Liver (tissue), 9 donors: ENCODE results near the gene IPMK. TPM values are rescaled to one million over a fixed set of nuclear protein-coding genes. Genes with fewer than 3 reads are reported as not detected.

Source experiments
- DNase-seq: peaks from one replicate; pipeline ENCODE4 v3.0.0-alpha.2; 2017; ENCODE audit warnings: low spot score
- H3K27ac ChIP-seq, 2 donors: one replicate each; pipeline ENCODE4 v1.7.0; 2013; ENCODE audit warnings: inconsistent platforms in 2 of 2, low read length in 2 of 2, control low read depth in 1 of 2, low read depth in 1 of 2, mild to moderate bottlenecking in 1 of 2
- H3K27me3 ChIP-seq, 4 donors: one replicate each; pipeline versions ENCODE4 v1.6.1 to v1.7.0; 2013; ENCODE audit warnings: low read length in 3 of 4, inconsistent platforms in 1 of 4, mild to moderate bottlenecking in 1 of 4, moderate library complexity in 1 of 4; ENCODE audit not compliant: control insufficient read depth in 4 of 4, insufficient read depth in 4 of 4
- H3K36me3 ChIP-seq, 4 donors: one replicate each; pipeline versions ENCODE4 v1.6.1 to v1.7.0; 2013; ENCODE audit warnings: low read length in 3 of 4, mild to moderate bottlenecking in 3 of 4, low read depth in 1 of 4, moderate library complexity in 1 of 4; ENCODE audit not compliant: control insufficient read depth in 4 of 4, insufficient read depth in 3 of 4
- H3K4me1 ChIP-seq, 4 donors: one replicate each; pipeline versions ENCODE4 v1.6.1 to v1.7.0; 2013; ENCODE audit warnings: low read length in 3 of 4, mild to moderate bottlenecking in 3 of 4, moderate library complexity in 1 of 4; ENCODE audit not compliant: control insufficient read depth in 4 of 4, insufficient read depth in 4 of 4
- H3K4me3 ChIP-seq, 3 donors: one replicate each; pipeline versions ENCODE4 v1.6.1 to v1.7.0; 2013; ENCODE audit warnings: low read length in 3 of 3, control low read depth in 1 of 3, low read depth in 1 of 3, mild to moderate bottlenecking in 1 of 3
- H3K9ac ChIP-seq, 2 donors: one replicate each; pipeline ENCODE4 v1.7.0; 2013; ENCODE audit warnings: low read length in 2 of 2, mild to moderate bottlenecking in 2 of 2, moderate library complexity in 2 of 2, control low read depth in 1 of 2, low read depth in 1 of 2
- H3K9me3 ChIP-seq, 4 donors: one replicate each; pipeline versions ENCODE4 v1.6.1 to v1.7.0; 2013; ENCODE audit warnings: low read length in 3 of 4; ENCODE audit not compliant: control insufficient read depth in 4 of 4
- ATF3 ChIP-seq: IDR thresholded peaks from 2 replicates; pipeline ENCODE4 v1.6.1; 2016; ENCODE audit warnings: antibody characterized with exemption
- CTCF ChIP-seq: fragments of 150-350 bp; IDR thresholded peaks from 2 replicates; pipeline ENCODE4 v1.5.1; 2017; ENCODE audit warnings: improper control_type of control experiment, low read depth, low read length; ENCODE audit not compliant: missing input control
- EGR1 ChIP-seq, 2 donors: IDR thresholded peaks; 2 replicates each; pipeline ENCODE4 v1.6.1; 2016 to 2018; ENCODE audit warnings: antibody characterized with exemption in 2 of 2, low read depth in 2 of 2
- FOXA1 ChIP-seq: IDR thresholded peaks from 2 replicates; pipeline ENCODE4 v1.6.1; 2016; ENCODE audit warnings: antibody characterized with exemption
- FOXA2 ChIP-seq: IDR thresholded peaks from 2 replicates; pipeline ENCODE4 v1.6.1; 2016; ENCODE audit warnings: antibody characterized with exemption
- GABPA ChIP-seq, 2 donors: IDR thresholded peaks in 1 of 2; conservative IDR thresholded peaks in 1 of 2; 2 replicates each; pipeline ENCODE4 v1.6.1; 2016; ENCODE audit warnings: antibody characterized with exemption in 2 of 2, mild to moderate bottlenecking in 1 of 2, moderate library complexity in 1 of 2
- HNF4A ChIP-seq, 2 donors: conservative IDR thresholded peaks; 2 replicates each; pipeline ENCODE4 v1.6.1; 2016; ENCODE audit warnings: antibody characterized with exemption in 2 of 2, mild to moderate bottlenecking in 2 of 2
- HNF4G ChIP-seq: IDR thresholded peaks from 2 replicates; pipeline ENCODE4 v1.6.1; 2016; ENCODE audit warnings: antibody characterized with exemption
- JUND ChIP-seq, 2 donors: IDR thresholded peaks; 2 replicates each; pipeline ENCODE4 v1.6.1; 2016; ENCODE audit warnings: antibody characterized with exemption in 2 of 2
- MAX ChIP-seq: IDR thresholded peaks from 2 replicates; pipeline ENCODE4 v1.6.1; 2016; ENCODE audit warnings: antibody characterized with exemption
- NR2F2 ChIP-seq: IDR thresholded peaks from 2 replicates; pipeline ENCODE4 v1.6.1; 2016; ENCODE audit warnings: antibody characterized with exemption
- RAD21 ChIP-seq, 2 donors: IDR thresholded peaks; 2 replicates each; pipeline ENCODE4 v1.6.1; 2016; ENCODE audit warnings: antibody characterized with exemption in 2 of 2, mild to moderate bottlenecking in 2 of 2
- REST ChIP-seq: IDR thresholded peaks from 2 replicates; pipeline ENCODE4 v1.6.1; 2016; ENCODE audit warnings: antibody characterized with exemption, mild to moderate bottlenecking
- RXRA ChIP-seq, 2 donors: IDR thresholded peaks; 2 replicates each; pipeline ENCODE4 v1.6.1; 2017 to 2018; ENCODE audit warnings: antibody characterized with exemption in 2 of 2, mild to moderate bottlenecking in 1 of 2
- SP1 ChIP-seq: IDR thresholded peaks from 2 replicates; pipeline ENCODE4 v1.6.1; 2018; ENCODE audit warnings: antibody characterized with exemption, mild to moderate bottlenecking
- TAF1 ChIP-seq: conservative IDR thresholded peaks from 2 replicates; pipeline ENCODE4 v1.6.1; 2016; ENCODE audit warnings: antibody characterized with exemption, mild to moderate bottlenecking
- YY1 ChIP-seq: IDR thresholded peaks from 2 replicates; pipeline ENCODE4 v1.6.1; 2016; ENCODE audit warnings: antibody characterized with exemption, mild to moderate bottlenecking
- ZBTB33 ChIP-seq: IDR thresholded peaks from 2 replicates; pipeline ENCODE4 v1.6.1; 2016; ENCODE audit warnings: antibody characterized with exemption
- WGBS: extraction: QIAGEN DNeasy Blood & Tissue Kit; methylation state at CpG from one replicate; pipeline ENCODE4 v1.1.7; 2013; 5-methylcytosine and 5-hydroxymethylcytosine counted together
- polyA plus RNA-seq, 2 donors: library from polyadenylated mRNA; stranded (reverse) in 1 of 2; unstranded in 1 of 2; fragments of 200-250 nt in 1 of 2; fragments of >200 nt in 1 of 2; fragmentation: Nextera tagmentation in 1 of 2; extraction: Ambion mirVana in 1 of 2; gene quantifications; one replicate each; pipeline versions ENCODE4 v1.2.1 to v1.2.3, GENCODE V29; 2013 to 2015
- total RNA-seq, 2 donors: library from RNA; depleted of rRNA; stranded (reverse); fragments of >200 nt; gene quantifications; one replicate each; pipeline ENCODE4 v1.2.3, GENCODE V29; 2014
- donor health status: healthy.
- donor health status: healthy.
- donor health status: healthy.
- donor health status: healthy.
- donor health status: healthy.

The IPMK gene
- total and polyA plus RNA-seq, 4 donors: 1.4 to 5.2 (median 3.3) TPM

- H3K9me3 ChIP-seq: no peaks in the 10 kb centered on the region
- WGBS: 59% methylated on average over 2 of the region's 2 CpGs
Measured at GRCh38 chr10:58225654-58226053, 42.0 kb downstream of the IPMK start.

GRCh38 chr10:58220769-58221451 lies 46.8 kb downstream of the IPMK start:
- TF ChIP-seq JUND (IDR thresholded peaks at IDR 0.05) (no peak), SP1 (no peak), HNF4G (no peak), NR2F2 (no peak), RAD21 (IDR thresholded peaks at IDR 0.05) (no peak), RXRA (IDR thresholded peaks at IDR 0.05) (no peak), CTCF (no peak), FOXA1 (no peak), FOXA2 (no peak), YY1 (no peak), HNF4A (conservative IDR thresholded peaks at IDR 0.05) (no peak), ZBTB33 (no peak), TAF1 (no peak), ATF3 (no peak), EGR1 (IDR thresholded peaks at IDR 0.05; ENCODE audit: low read depth in 2 of 2) (no peak), GABPA (IDR thresholded peaks at IDR 0.05 in 1 of 2, conservative IDR thresholded peaks at IDR 0.05 in 1 of 2) (no peak), MAX (no peak), REST (no peak)
- no peak for DNase-seq
- Histone ChIP-seq H3K9me3 (no peaks in the 10 kb centered on the region), H3K27ac (no peak overlapping the region), H3K36me3 (peaks cover 0 to 2% (median 0%) of the 10 kb centered on the region in 4 donors), H3K4me3 (no peak overlapping the region), H3K27me3 (no peaks in the 10 kb centered on the region), H3K4me1 (peaks cover 2 to 18% (median 6%) of the 10 kb centered on the region in 4 donors), H3K9ac (no peak overlapping the region)
- WGBS: 98% methylated on average over 2 of the region's 2 CpGs

More at GRCh38 chr10:58225654-58226053, 42.0 kb downstream of the IPMK start:
- Histone ChIP-seq H3K27me3 (no peaks in the 10 kb centered on the region), H3K27ac (no peak overlapping the region), H3K36me3 (peaks cover 0 to 5% (median 2%) of the 10 kb centered on the region in 4 donors), H3K4me3 (no peak overlapping the region), H3K4me1 (peaks cover 0 to 20% (median 8%) of the 10 kb centered on the region in 4 donors), H3K9ac (no peak overlapping the region)
- TF ChIP-seq SP1 (no peak), MAX (no peak), ATF3 (no peak), HNF4A (conservative IDR thresholded peaks at IDR 0.05) (no peak), EGR1 (IDR thresholded peaks at IDR 0.05; ENCODE audit: low read depth in 2 of 2) (no peak)
- DNase-seq: no peak
